T47D (cell line): ENCODE results near the gene GREB1.
A peak's percentile ranks its signal among the peaks of the same experiment; 100 is the strongest.

Experiments used
- DNase-seq, 2 experiments: peaks; one replicate each; pipeline versions ENCODE4 v3.0.0 to v3.0.0-alpha.2; 2011 to 2012; ENCODE audit warnings: low read depth in 1 of 2, low spot score in 1 of 2
- JUND ChIP-seq: IDR thresholded peaks from 2 replicates; pipeline ENCODE4 v1.6.1; 2012; ENCODE audit warnings: low read depth
- in situ Hi-C: cut with HindIII; loops from 2 replicates; pipeline ENCODE4 v1.10.0; 2016; ENCODE audit warnings: low sequenced_read_pairs, low pct_unique_long_range_greater_than_20kb

The GREB1 gene

GRCh38 chr2:11667866-11668637, 134.2 kb downstream of the GREB1 start:
- TF ChIP-seq JUND, result no peak
- DNase-seq, result no peak
- in situ Hi-C loops, result no loop called here

GRCh38 chr2:11669454-11670291, 135.8 kb downstream of the GREB1 start, which contains the start of gene NTSR2:
Gene NTSR2 (minus strand): TSS chr2:11670195. CDS start chr2:11670129, 66 bp downstream.
- no peak for TF ChIP-seq JUND
- in situ Hi-C loops, result no loop called here

DNA sequence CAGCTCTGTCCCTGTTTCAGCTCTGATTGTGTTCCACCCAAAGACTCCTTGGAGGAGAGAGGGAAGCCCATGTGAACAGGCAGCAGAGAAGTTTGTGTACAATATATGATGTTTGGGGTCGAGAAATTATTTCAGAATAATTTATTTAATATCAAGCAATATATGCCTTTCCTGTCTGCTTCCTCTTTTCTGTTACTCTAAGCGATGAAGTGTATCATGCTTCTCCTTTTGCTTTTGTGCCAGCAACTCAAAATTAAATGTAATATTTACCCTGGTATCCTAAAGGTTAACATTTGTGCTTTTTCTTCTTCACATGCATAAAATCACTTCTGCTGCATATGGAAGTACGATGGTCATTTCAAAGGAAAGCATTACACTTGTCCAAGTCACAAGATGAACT, 138.6 kb downstream of the GREB1 start:
- no peak for TF ChIP-seq JUND
- DNase-seq, result no peak
- in situ Hi-C loops, result no loop called here

More at GRCh38 chr2:11669454-11670291, 135.8 kb downstream of the GREB1 start, which contains the start of gene NTSR2:
- DNase-seq, result peak; percentile 81

GRCh38 chr2:11674983-11675382, 141.1 kb downstream of the GREB1 start:
- no peak for DNase-seq
- in situ Hi-C loops, result no loop called here
- no peak for TF ChIP-seq JUND

GRCh38 chr2:11675423-11676112, 141.7 kb downstream of the GREB1 start:
- in situ Hi-C loops, result no loop called here
- DNase-seq, result no peak
- no peak for TF ChIP-seq JUND

DNA sequence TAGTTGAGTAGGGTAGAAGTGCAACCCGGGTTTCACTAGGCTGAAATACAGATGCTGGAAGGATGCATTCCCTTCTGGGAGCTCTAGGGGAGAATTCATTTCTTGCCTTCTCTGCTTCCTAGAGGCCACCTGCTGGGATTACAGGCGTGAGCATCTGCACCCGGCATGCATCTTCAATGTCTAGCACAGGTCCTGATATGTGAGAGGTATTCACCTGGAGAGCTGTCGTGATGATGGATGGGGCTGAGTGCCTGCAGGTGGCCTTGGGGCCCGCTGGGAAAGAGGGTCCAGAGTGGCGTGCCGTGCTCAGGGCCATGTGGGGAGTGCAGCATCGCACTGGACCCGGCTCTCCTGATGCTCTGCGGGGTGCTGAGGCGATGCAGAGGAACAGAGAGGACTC, 142.8 kb downstream of the GREB1 start:
- peak in 1 of 2 experiments; percentile 41 for DNase-seq
- no peak for TF ChIP-seq JUND
- in situ Hi-C loops, result no loop called here

- TF ChIP-seq JUND, result no peak
- no peak for DNase-seq
- in situ Hi-C loops, result no loop called here
These were observed 143.6 kb downstream of the GREB1 start for GRCh38 chr2:11677136-11678055.

DNA sequence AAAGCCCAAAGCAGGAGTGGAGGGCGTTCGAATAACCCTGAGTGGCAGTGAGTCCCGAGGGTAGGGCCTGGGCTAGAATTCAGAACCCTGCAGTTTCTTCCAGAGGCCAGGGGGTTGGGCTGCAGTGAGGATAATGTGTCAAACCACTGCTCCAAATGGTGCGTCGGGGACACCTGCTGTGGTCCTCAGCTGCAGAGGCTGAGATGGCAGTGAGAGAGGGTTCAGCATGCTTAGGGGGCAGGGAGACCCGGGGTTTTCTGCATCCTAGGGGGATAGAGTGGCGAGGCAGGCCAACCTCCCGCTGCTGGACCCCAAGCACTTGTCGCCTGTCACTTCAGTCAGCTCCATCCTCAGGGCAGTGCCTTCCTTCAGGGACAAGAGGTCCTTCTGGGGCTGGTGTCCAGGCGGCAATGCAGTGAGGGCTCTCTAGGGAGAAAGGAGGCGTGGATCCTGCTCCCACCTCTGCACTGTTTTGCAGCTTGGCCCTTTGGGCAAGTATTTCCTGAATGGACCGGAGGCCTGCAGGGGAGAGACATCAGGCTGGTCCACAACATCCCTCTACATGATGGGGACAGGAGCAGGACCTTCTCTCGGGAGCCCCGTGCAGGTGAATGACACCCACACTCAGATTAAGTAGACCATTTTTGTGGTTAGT, 144.6 kb downstream of the GREB1 start:
- in situ Hi-C loops, result no loop called here
- no peak for TF ChIP-seq JUND
- no peak for DNase-seq

GRCh38 chr2:11679016-11679415, 145.2 kb downstream of the GREB1 start:
- TF ChIP-seq JUND, result no peak
- no peak for DNase-seq
- in situ Hi-C loops, result no loop called here

DNA sequence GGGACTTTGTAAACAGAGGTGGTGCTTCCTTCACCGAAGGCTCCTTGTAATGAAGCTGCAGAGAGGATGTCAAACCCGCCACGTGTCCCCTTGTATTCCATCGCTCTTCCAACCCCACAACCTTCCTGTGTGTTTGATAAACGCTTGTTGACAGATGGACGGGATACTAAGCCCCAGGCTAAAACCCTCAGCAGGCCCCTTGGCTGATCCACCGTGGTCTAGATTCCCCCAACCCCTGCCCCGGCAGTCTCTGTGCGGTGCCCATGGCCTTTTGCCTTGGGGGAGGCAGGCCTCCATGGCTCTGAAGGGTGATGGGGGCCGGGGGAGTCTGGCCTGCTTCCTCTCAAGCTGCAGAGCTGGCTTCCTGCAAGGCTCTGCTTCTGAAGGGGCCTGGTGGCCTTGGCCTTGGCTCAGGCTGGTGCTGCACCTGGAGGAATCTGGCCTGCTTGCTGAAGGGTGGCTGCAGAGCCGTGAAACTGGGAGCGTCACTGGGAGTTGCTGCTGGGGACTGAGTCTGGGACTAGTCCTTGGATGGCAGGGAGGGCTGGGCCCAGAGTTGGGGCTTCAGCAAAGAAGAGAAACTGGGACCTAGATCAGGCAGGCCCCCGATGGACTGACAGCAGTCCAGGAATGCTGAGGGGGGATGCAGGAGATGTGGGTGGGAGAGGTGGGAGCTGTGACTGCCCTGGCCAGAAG, 145.8 kb downstream of the GREB1 start:
- in situ Hi-C loops, result no loop called here
- TF ChIP-seq JUND, result no peak
- DNase-seq, result no peak
